ENCODE data around the gene GRIK4.

The GRIK4 gene

GRCh38 chr11:120526241-120526640, 14.7 kb downstream of the GRIK4 start:
- TF ChIP-seq GATA2 (IDR thresholded peaks at IDR 0.05; ENCODE audit: low read depth, low read length), result no peak

- no peak for TF ChIP-seq GATA3 (IDR thresholded peaks at IDR 0.05; ENCODE audit: low read depth, low read length)
- TF ChIP-seq GATA2 (IDR thresholded peaks at IDR 0.05; ENCODE audit: low read depth, low read length), result 0 out of 2 replicates have a peak, but pooled peaks have one; percentile 16
Measured at GRCh38 chr11:120527111-120527761, 15.7 kb downstream of the GRIK4 start.

- TF ChIP-seq GATA2 (IDR thresholded peaks at IDR 0.05; ENCODE audit: low read depth, low read length) (no peak), GATA3 (IDR thresholded peaks at IDR 0.05; ENCODE audit: low read depth, low read length) (no peak)
Measured at GRCh38 chr11:120528749-120529148, 17.2 kb downstream of the GRIK4 start.

GRCh38 chr11:120529214-120529613, 17.7 kb downstream of the GRIK4 start:
- TF ChIP-seq GATA2 (IDR thresholded peaks at IDR 0.05; ENCODE audit: low read depth, low read length) (no peak), GATA3 (IDR thresholded peaks at IDR 0.05; ENCODE audit: low read depth, low read length) (no peak)

GRCh38 chr11:120529911-120530310, 18.4 kb downstream of the GRIK4 start:
- TF ChIP-seq GATA2 (IDR thresholded peaks at IDR 0.05; ENCODE audit: low read depth, low read length), result no peak
- no peak for TF ChIP-seq GATA3 (IDR thresholded peaks at IDR 0.05; ENCODE audit: low read depth, low read length)

- TF ChIP-seq GATA3 (IDR thresholded peaks at IDR 0.05; ENCODE audit: low read depth, low read length) (no peak), GATA2 (IDR thresholded peaks at IDR 0.05; ENCODE audit: low read depth, low read length) (no peak)
Measured at GRCh38 chr11:120532082-120532831, 20.7 kb downstream of the GRIK4 start.

- TF ChIP-seq GATA3 (IDR thresholded peaks at IDR 0.05; ENCODE audit: low read depth, low read length) (no peak), GATA2 (IDR thresholded peaks at IDR 0.05; ENCODE audit: low read depth, low read length) (no peak)
Measured at GRCh38 chr11:120532832-120533196, 21.3 kb downstream of the GRIK4 start.

GRCh38 chr11:120536091-120536796, 24.7 kb downstream of the GRIK4 start:
- no peak for TF ChIP-seq GATA3 (IDR thresholded peaks at IDR 0.05; ENCODE audit: low read depth, low read length)
- TF ChIP-seq GATA2 (IDR thresholded peaks at IDR 0.05; ENCODE audit: low read depth, low read length), result no peak

- TF ChIP-seq GATA2 (IDR thresholded peaks at IDR 0.05; ENCODE audit: low read depth, low read length) (no peak), GATA3 (IDR thresholded peaks at IDR 0.05; ENCODE audit: low read depth, low read length) (no peak)
Measured at GRCh38 chr11:120536797-120537169, 25.2 kb downstream of the GRIK4 start.

GRCh38 chr11:120537996-120538395, 26.4 kb downstream of the GRIK4 start:
- TF ChIP-seq GATA2 (IDR thresholded peaks at IDR 0.05; ENCODE audit: low read depth, low read length), result no peak
- TF ChIP-seq GATA3 (IDR thresholded peaks at IDR 0.05; ENCODE audit: low read depth, low read length), result no peak

GRCh38 chr11:120538707-120539106, 27.2 kb downstream of the GRIK4 start:
- TF ChIP-seq GATA2 (IDR thresholded peaks at IDR 0.05; ENCODE audit: low read depth, low read length) (no peak), GATA3 (IDR thresholded peaks at IDR 0.05; ENCODE audit: low read depth, low read length) (no peak)

- TF ChIP-seq GATA3 (IDR thresholded peaks at IDR 0.05; ENCODE audit: low read depth, low read length) (no peak), GATA2 (IDR thresholded peaks at IDR 0.05; ENCODE audit: low read depth, low read length) (no peak)
Measured at GRCh38 chr11:120539667-120540369, 28.3 kb downstream of the GRIK4 start.

- TF ChIP-seq GATA3 (IDR thresholded peaks at IDR 0.05; ENCODE audit: low read depth, low read length), result no peak
- no peak for TF ChIP-seq GATA2 (IDR thresholded peaks at IDR 0.05; ENCODE audit: low read depth, low read length)
Measured at GRCh38 chr11:120540744-120541465, 29.4 kb downstream of the GRIK4 start.
